Ovary (tissue), 9 donors: ENCODE results near the gene ATP4B. TPM values are rescaled to one million over a fixed set of nuclear protein-coding genes. Genes with fewer than 3 reads are reported as not detected.

ENCODE experiments used
- DNase-seq, 5 donors: peaks; one replicate each; pipeline ENCODE4 v3.0.0-alpha.2; 2019 to 2020
- H3K27ac ChIP-seq, 2 donors: fragments of 200-600 bp; one replicate each; pipeline versions ENCODE4 v1.5.1 to v1.8.0; 2019 to 2022
- H3K27me3 ChIP-seq: fragments of 200-600 bp; one replicate; pipeline ENCODE4 v1.8.0; 2022
- H3K36me3 ChIP-seq: fragments of 200-600 bp; sonication (generic); one replicate; pipeline ENCODE4 v1.5.1; 2019
- H3K4me1 ChIP-seq: one replicate; pipeline ENCODE4 v1.8.1; 2013; ENCODE audit warnings: mild to moderate bottlenecking, moderate library complexity; ENCODE audit not compliant: insufficient read depth
- H3K4me3 ChIP-seq: fragments of 200-600 bp; sonication (generic); one replicate; pipeline ENCODE4 v1.5.1; 2017
- H3K9me3 ChIP-seq, 2 donors: fragments of 200-600 bp in 1 of 2; sonication (generic) in 1 of 2; one replicate each; pipeline versions ENCODE4 v1.5.1 to v1.8.1; 2013 to 2019; ENCODE audit warnings: mild to moderate bottlenecking in 1 of 2, moderate library complexity in 1 of 2
- CTCF ChIP-seq, 3 donors: fragments of 450-650 bp in 2 of 3; fragments of 200-600 bp in 1 of 3; IDR thresholded peaks; one replicate each; pipeline versions ENCODE4 v1.5.1 to v1.8.0; 2016 to 2022; ENCODE audit warnings: antibody characterized with exemption in 3 of 3, mild to moderate bottlenecking in 1 of 3
- EP300 ChIP-seq: sonication (generic); formaldehyde crosslinking; IDR thresholded peaks from one replicate; pipeline ENCODE4 v1.6.1; 2017; ENCODE audit warnings: antibody characterized with exemption
- POLR2A ChIP-seq: fragments of 450-650 bp; IDR thresholded peaks from one replicate; pipeline ENCODE4 v1.6.1; 2017; ENCODE audit warnings: antibody characterized with exemption, mild to moderate bottlenecking, moderate library complexity
- WGBS, 3 donors: extraction: QIAGEN DNeasy Blood & Tissue Kit in 1 of 3; methylation state at CpG; one replicate each; pipeline versions ENCODE4 v1.1.5 to v1.1.7; 2013 to 2017; 5-methylcytosine and 5-hydroxymethylcytosine counted together
- intact Hi-C, 4 donors: fragments of 100-400 bp; cut with DNase I; formaldehyde crosslinking; loops; one replicate each; pipeline versions ENCODE4 v1.11.0 to v1.15.1; 2022 to 2023
- polyA plus RNA-seq, 2 donors: library from polyadenylated mRNA; stranded (reverse); fragments of 200-250 nt in 1 of 2; fragments of 350-450 nt in 1 of 2; fragmentation: Illumina TruSeq in 1 of 2; extraction: RNeasy Lipid Tissue Mini Kit (QIAGEN cat#74804) in 1 of 2; gene quantifications; one replicate each; pipeline ENCODE4 v1.2.3, GENCODE V29; 2013 to 2014
- total RNA-seq, 7 donors: library from RNA; depleted of rRNA in 2 of 7; stranded (reverse); fragments of >200 nt in 2 of 7; fragmentation: NEBNext Ultra II Directional in 3 of 7; extraction: Animal tissue kit (Norgen Biotek cat#: 25700) in 3 of 7; gene quantifications; one replicate each; pipeline versions ENCODE4 v1.1.0 to v1.2.4, GENCODE V29; 2016 to 2023
- donor health status: DM: no; HTN: no; CAD: no; lungs with moderate emphysema.
- donor health status: DM: no; HTN: no; CAD: no.
- donor health status: Bipolar disorder and iron deficiency.
- donor health status: DM: yes; HTN: yes; CAD: no.
- donor health status: DM: no; HTN: no; CAD: no.
- donor health status: DM: yes; HTN: yes; CAD: no.

The ATP4B gene
- total and polyA plus RNA-seq, 9 donors = 0.28 TPM; not detected in 8

DNA sequence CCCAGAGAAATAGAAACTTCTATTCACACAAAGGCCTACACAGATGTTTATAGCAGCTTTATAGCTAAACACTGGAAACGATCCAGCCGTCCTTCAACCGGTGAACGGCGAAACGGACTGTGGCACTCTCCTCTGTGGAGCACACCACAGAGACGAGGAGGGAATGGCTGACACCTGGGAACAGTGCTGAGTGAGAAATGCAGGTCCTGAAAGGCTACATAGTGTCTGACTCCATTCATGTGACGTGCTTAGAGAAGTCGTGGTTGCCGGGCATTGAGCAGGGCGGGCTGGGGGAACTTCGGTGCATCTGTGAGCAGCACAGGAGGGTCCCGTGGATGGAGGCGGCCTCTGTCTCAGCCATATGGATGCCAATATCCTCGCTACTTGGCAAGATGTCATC is 5.9 kb upstream of the ATP4B start:
- H3K36me3 ChIP-seq = no peaks in the 10 kb centered on the region
- DNase-seq = peak in 1 of 5 donors; percentile 19
- no peaks in the 10 kb centered on the region for H3K4me1 ChIP-seq
- WGBS, 3 donors = 70 to 73% (median 71%) methylated on average over 15 of the region's 15 CpGs
- H3K27me3 ChIP-seq = no peaks in the 10 kb centered on the region
- no peak overlapping the region for H3K4me3 ChIP-seq
- H3K27ac ChIP-seq = no peak overlapping the region
- TF ChIP-seq EP300 (no peak), POLR2A (no peak), CTCF (IDR thresholded peaks at IDR 0.05) (no peak)
- intact Hi-C loops = no loop called here
- no peaks in the 10 kb centered on the region for H3K9me3 ChIP-seq

DNA sequence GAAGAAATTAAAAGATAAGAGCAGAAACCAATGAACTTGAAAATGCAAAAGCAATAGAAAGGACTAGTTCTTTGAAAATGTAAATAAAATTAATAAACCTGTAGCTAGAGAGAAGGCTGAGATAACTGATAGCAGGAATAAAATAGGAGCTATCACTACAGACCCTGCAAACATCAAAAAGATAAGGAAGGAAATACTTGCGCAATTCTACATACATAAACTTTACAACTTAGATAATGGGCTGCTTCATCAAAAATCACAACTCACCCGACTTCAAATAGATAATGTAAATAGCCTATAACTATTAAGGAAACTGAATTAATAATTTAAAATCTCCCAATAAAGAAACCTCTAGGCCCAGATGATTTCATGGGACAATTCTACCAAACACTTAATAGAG is 3.5 kb upstream of the ATP4B start:
- H3K9me3 ChIP-seq = no peaks in the 10 kb centered on the region
- H3K4me1 ChIP-seq = no peaks in the 10 kb centered on the region
- no peak for TF ChIP-seq POLR2A
- TF ChIP-seq EP300 = no peak
- no peak for DNase-seq
- no peaks in the 10 kb centered on the region for H3K27me3 ChIP-seq
- H3K4me3 ChIP-seq = no peak overlapping the region
- H3K27ac ChIP-seq = no peak overlapping the region
- H3K36me3 ChIP-seq = no peaks in the 10 kb centered on the region
- intact Hi-C loops = no loop called here
- 89 to 96% (median 93%) methylated on average over 2 of the region's 2 CpGs for WGBS, 3 donors

GRCh38 chr13:113660066-113660465 is 2.1 kb upstream of the ATP4B start:
- intact Hi-C loops = no loop called here
- WGBS, 3 donors = 74 to 85% (median 76%) methylated on average over 3 of the region's 3 CpGs
- no peak for TF ChIP-seq CTCF (IDR thresholded peaks at IDR 0.05)
- no peak for TF ChIP-seq EP300
- no peak for TF ChIP-seq POLR2A
- Histone ChIP-seq H3K27ac (no peak overlapping the region), H3K4me1 (no peaks in the 10 kb centered on the region), H3K36me3 (no peaks in the 10 kb centered on the region), H3K4me3 (no peak overlapping the region), H3K9me3 (no peaks in the 10 kb centered on the region), H3K27me3 (no peaks in the 10 kb centered on the region)
- DNase-seq = no peak

DNA sequence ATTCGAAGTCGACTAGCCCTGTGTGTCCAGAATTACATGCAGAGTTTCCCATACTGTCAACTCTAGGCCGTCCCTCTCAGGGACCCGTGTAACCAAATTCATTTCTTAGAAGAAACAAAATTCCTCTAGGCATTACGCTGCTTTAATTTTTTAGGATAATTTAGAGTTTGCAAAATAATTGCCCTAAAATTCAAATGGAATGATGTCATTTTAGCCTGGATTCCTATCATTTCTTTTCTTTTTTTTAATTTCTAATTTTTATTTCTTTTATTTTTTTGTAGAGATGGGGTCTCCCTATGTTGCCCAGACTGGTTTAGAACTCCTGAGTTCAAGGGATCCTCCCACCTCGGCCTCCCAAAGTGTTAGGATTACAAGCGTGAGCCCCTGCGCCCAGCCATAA is 1.3 kb upstream of the ATP4B start:
- TF ChIP-seq EP300 (no peak), POLR2A (no peak), CTCF (IDR thresholded peaks at IDR 0.05) (no peak)
- intact Hi-C loops = no loop called here

DNA sequence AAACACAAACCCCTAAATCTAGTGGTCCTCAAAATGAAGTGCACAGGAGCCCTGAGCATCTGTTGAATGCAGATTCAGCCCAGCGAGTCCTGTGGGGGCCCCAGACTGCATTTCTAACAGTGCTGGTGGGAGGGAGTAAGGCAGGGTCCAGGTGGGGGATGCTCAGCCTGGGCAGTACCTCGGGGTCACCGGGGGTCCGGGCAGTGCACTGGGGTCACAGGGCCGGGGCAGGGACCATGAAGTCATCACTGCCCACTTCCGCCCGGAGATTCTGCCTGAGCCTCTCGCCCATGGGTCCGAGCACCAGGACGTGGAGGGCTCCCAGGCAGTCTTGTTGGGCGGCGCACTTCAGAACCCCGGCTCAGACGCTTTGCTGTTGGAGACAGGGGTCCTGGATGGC is 838 bp upstream of the ATP4B start:
- H3K27me3 ChIP-seq = no peaks in the 10 kb centered on the region
- H3K4me3 ChIP-seq = no peak overlapping the region
- no peaks in the 10 kb centered on the region for H3K36me3 ChIP-seq
- TF ChIP-seq EP300 = no peak
- TF ChIP-seq CTCF (IDR thresholded peaks at IDR 0.05) = no peak
- TF ChIP-seq POLR2A = no peak
- H3K27ac ChIP-seq = no peak overlapping the region
- intact Hi-C loops = no loop called here
- H3K9me3 ChIP-seq = no peaks in the 10 kb centered on the region
- 65 to 80% (median 67%) methylated on average over 7 to 14 of the region's 14 CpGs for WGBS, 3 donors
- no peaks in the 10 kb centered on the region for H3K4me1 ChIP-seq
- DNase-seq = peak in 3 of 5 donors; percentile 5 to 26 (median 7)

More for the DNA sequence above, 1.3 kb upstream of the ATP4B start:
- DNase-seq = no peak
- Histone ChIP-seq H3K4me1 (no peaks in the 10 kb centered on the region), H3K4me3 (no peak overlapping the region), H3K36me3 (no peaks in the 10 kb centered on the region), H3K9me3 (no peaks in the 10 kb centered on the region), H3K27me3 (no peaks in the 10 kb centered on the region), H3K27ac (no peak overlapping the region)
- 87 to 93% (median 90%) methylated on average over 8 of the region's 8 CpGs for WGBS, 3 donors
